ENCODE data around the gene VWA3A.

- TF ChIP-seq CTCF (conservative IDR thresholded peaks at IDR 0.05; ENCODE audit: low read length) (no peak), EZH2phosphoT487 (IDR thresholded peaks at IDR 0.05; ENCODE audit: borderline replicate concordance, low read depth, low read length) (no peak)
Measured at GRCh38 chr16:22050963-22051362, 41.4 kb upstream of the VWA3A start.
